ENCODE results near the gene ADAMTS17. TPM values are rescaled to one million over a fixed set of nuclear protein-coding genes. Genes with fewer than 3 reads are reported as not detected.

ADAMTS17 gene
- total and polyA plus RNA-seq, 8 donors = 0.31 to 14.3 (median 6.3) TPM

- Histone ChIP-seq H3K4me1 (no peaks in the 10 kb centered on the region), H3K36me3 (no peaks in the 10 kb centered on the region), H3K4me3 (no peak overlapping the region), H3K27me3 (no peaks in the 10 kb centered on the region), H3K27ac (no peak overlapping the region), H3K9me3 (no peaks in the 10 kb centered on the region)
- 92 to 94% (median 92%) methylated on average over 7 to 9 of the region's 9 CpGs for WGBS, 5 donors
- TF ChIP-seq CTCF (IDR thresholded peaks at IDR 0.05) (no peak), EP300 (IDR thresholded peaks at IDR 0.05) (no peak), POLR2A (IDR thresholded peaks at IDR 0.05) (no peak)
- intact Hi-C loops (cut with DNase I; ENCODE audit: low total_unique reads) = no loop called here
- peak in 1 of 2 donors; percentile 18 for DNase-seq
Observed at GRCh38 chr15:100249096-100249815, 92.5 kb downstream of the ADAMTS17 start.

- Histone ChIP-seq H3K9me3 (no peaks in the 10 kb centered on the region), H3K36me3 (no peaks in the 10 kb centered on the region), H3K27ac (no peak overlapping the region), H3K4me3 (no peak overlapping the region), H3K4me1 (no peaks in the 10 kb centered on the region), H3K27me3 (no peaks in the 10 kb centered on the region)
- WGBS, 5 donors = 88 to 97% (median 97%) methylated on average over 5 of the region's 5 CpGs
- TF ChIP-seq POLR2A (IDR thresholded peaks at IDR 0.05) = no peak
- TF ChIP-seq EP300 (IDR thresholded peaks at IDR 0.05) = no peak
- no peak for TF ChIP-seq CTCF (IDR thresholded peaks at IDR 0.05)
- TF ChIP-seq POLR2AphosphoS5 (IDR thresholded peaks at IDR 0.05) = no peak
- peak in 1 of 2 donors; percentile 8 for DNase-seq
- intact Hi-C loops (cut with DNase I; ENCODE audit: low total_unique reads) = no loop called here
Observed at GRCh38 chr15:100248236-100248635, 93.5 kb downstream of the ADAMTS17 start.

- Histone ChIP-seq H3K4me3 (no peak overlapping the region), H3K9me3 (no peaks in the 10 kb centered on the region), H3K27ac (no peak overlapping the region), H3K4me1 (no peaks in the 10 kb centered on the region), H3K36me3 (no peaks in the 10 kb centered on the region), H3K27me3 (no peaks in the 10 kb centered on the region)
- intact Hi-C loops (cut with DNase I; ENCODE audit: low total_unique reads) = no loop called here
- DNase-seq = peak in 1 of 2 donors; percentile 44
- no peak for TF ChIP-seq CTCF (IDR thresholded peaks at IDR 0.05)
- no peak for TF ChIP-seq POLR2A (IDR thresholded peaks at IDR 0.05)
- TF ChIP-seq POLR2AphosphoS5 (IDR thresholded peaks at IDR 0.05) = no peak
- TF ChIP-seq EP300 (IDR thresholded peaks at IDR 0.05) = no peak
- WGBS, 5 donors = 76 to 82% (median 81%) methylated on average over 21 of the region's 21 CpGs
Observed at GRCh38 chr15:100247228-100248225, 94.2 kb downstream of the ADAMTS17 start.

- H3K36me3 ChIP-seq = no peaks in the 10 kb centered on the region
- DNase-seq = no peak
- 84 to 91% (median 89%) methylated on average over 11 of the region's 11 CpGs for WGBS, 5 donors
- no peak overlapping the region for H3K27ac ChIP-seq
- no peak overlapping the region for H3K4me3 ChIP-seq
- intact Hi-C loops (cut with DNase I; ENCODE audit: low total_unique reads) = no loop called here
- TF ChIP-seq POLR2A (IDR thresholded peaks at IDR 0.05) (no peak), POLR2AphosphoS5 (IDR thresholded peaks at IDR 0.05) (no peak)
- H3K9me3 ChIP-seq = no peaks in the 10 kb centered on the region
- H3K27me3 ChIP-seq = no peaks in the 10 kb centered on the region
- H3K4me1 ChIP-seq = no peaks in the 10 kb centered on the region
Observed at GRCh38 chr15:100245855-100246254, 95.9 kb downstream of the ADAMTS17 start.
